ENCODE data around the gene SRSF2. TPM values are rescaled to one million over a fixed set of nuclear protein-coding genes. Genes with fewer than 3 reads are reported as not detected.

Gene SRSF2
- total and polyA plus RNA-seq, 8 donors, result 96.4 to 340 (median 166) TPM

DNA sequence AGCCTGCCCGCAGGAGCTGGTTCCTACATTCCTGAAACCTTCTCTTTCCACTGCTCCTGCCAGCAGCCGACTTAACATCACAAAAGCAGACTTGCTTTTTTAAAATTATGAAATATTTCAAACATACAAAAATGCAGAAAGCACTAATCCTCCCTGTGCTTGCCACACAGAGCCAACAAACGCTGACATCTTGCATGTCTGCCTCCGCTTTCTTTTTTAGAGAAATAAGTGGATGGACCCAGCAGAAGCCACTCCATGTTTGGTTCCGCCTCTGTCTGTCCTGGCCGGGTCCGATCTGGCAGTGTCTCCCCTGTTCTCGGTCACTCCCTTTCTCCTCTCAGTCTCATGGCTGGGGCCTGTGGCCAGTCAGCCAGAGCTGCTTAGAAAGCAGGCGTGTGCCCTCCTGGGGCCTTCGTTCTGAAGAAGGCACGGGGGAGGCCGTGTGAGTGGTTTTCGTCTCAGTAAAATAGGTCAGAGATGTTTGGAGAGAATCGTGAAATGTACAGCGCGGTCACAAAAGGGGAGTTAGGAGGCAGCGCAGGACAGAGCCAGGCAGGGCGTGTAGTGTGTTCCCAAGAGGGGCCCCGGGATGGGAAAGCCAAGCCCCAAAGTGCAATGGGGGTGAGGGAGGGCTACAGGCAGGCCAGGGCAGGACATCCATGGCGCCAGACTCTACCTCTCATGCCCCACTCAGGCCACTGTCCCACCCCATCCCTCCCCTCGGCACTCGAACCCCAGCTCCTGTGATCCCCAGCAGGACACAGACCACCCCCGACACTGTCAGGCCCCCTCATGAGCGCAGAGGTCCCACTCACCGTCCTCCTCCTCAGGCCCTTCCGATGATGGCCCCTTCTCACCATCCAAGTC is 49.6 kb downstream of the SRSF2 start:
- peak in 1 of 2 donors; percentile 64 for DNase-seq
- no peaks in the 10 kb centered on the region for H3K9me3 ChIP-seq
- WGBS, 5 donors, result 67 to 81% (median 75%) methylated on average over 23 to 26 of the region's 26 CpGs
- peaks cover 18 to 90% (median 53%) of the 10 kb centered on the region in 4 donors for H3K4me1 ChIP-seq
- no peak for TF ChIP-seq EP300 (IDR thresholded peaks at IDR 0.05)
- peak in 1 of 3 donors; percentile 25 for TF ChIP-seq POLR2AphosphoS5 (IDR thresholded peaks at IDR 0.05)
- no peak overlapping the region for H3K4me3 ChIP-seq
- H3K27me3 ChIP-seq, result no peaks in the 10 kb centered on the region
- peak overlapping the region; percentile 33 to 89 (median 79) for H3K27ac ChIP-seq
- intact Hi-C loops (cut with DNase I; ENCODE audit: low total_unique reads), result no loop called here
- peaks cover 0 to 30% (median 15%) of the 10 kb centered on the region in 4 donors for H3K36me3 ChIP-seq

DNA sequence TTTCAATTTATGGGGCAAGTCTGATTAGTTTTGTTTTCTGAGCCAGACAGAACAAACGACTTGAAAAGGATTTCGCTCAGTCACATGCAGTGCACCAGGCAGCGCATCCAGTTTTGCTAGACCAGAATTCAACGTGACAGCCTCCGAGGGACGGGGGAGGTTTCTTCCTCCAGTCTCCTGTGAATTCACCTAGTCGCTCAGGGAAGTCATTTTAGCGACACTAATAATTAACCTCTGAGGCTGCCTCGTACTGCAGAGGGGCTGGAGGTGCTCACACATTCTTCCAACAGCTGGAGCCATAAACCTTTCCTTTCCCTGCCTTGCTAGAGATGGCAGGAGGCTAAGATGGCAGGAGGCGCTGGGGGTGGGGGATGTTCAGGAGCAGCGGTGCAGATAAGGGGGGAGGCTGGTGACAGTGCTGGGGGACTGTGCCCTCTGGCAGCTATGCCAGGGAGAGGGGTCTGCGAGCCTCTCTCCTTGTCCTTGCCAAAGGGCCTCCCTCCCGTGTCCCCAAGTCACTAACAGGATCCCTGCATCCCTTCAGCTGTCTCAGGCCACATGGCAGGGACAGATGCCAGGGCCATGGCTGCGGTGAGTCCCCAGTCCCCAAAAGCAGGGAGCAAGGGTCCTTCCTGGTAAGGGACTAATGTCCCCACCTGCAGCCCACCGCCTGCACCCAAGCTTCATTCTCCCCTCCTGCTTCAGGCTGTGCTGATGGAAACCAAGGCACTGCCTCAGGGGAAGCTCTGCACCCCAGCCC is 50.4 kb downstream of the SRSF2 start:
- no peaks in the 10 kb centered on the region for H3K9me3 ChIP-seq
- H3K4me3 ChIP-seq, result no peak overlapping the region
- WGBS, 5 donors, result 69 to 80% (median 75%) methylated on average over 15 of the region's 15 CpGs
- TF ChIP-seq POLR2A (IDR thresholded peaks at IDR 0.05) (no peak), POLR2AphosphoS5 (IDR thresholded peaks at IDR 0.05) (no peak), EP300 (IDR thresholded peaks at IDR 0.05) (no peak)
- TF ChIP-seq, protein P1, sequence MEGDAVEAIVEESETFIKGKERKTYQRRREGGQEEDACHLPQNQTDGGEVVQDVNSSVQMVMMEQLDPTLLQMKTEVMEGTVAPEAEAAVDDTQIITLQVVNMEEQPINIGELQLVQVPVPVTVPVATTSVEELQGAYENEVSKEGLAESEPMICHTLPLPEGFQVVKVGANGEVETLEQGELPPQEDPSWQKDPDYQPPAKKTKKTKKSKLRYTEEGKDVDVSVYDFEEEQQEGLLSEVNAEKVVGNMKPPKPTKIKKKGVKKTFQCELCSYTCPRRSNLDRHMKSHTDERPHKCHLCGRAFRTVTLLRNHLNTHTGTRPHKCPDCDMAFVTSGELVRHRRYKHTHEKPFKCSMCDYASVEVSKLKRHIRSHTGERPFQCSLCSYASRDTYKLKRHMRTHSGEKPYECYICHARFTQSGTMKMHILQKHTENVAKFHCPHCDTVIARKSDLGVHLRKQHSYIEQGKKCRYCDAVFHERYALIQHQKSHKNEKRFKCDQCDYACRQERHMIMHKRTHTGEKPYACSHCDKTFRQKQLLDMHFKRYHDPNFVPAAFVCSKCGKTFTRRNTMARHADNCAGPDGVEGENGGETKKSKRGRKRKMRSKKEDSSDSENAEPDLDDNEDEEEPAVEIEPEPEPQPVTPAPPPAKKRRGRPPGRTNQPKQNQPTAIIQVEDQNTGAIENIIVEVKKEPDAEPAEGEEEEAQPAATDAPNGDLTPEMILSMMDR (IDR thresholded peaks at IDR 0.05), result no peak
- H3K27ac ChIP-seq, result peak overlapping the region in 4 of 5 donors; percentile 71 to 89 (median 82)
- DNase-seq, result peak in 1 of 2 donors; percentile 50
- H3K4me1 ChIP-seq, result peaks cover 25 to 93% (median 58%) of the 10 kb centered on the region in 4 donors
- no peaks in the 10 kb centered on the region for H3K27me3 ChIP-seq
- intact Hi-C loops (cut with DNase I; ENCODE audit: low total_unique reads), result no loop called here
- H3K36me3 ChIP-seq, result peaks cover 0 to 33% (median 16%) of the 10 kb centered on the region in 4 donors

DNA sequence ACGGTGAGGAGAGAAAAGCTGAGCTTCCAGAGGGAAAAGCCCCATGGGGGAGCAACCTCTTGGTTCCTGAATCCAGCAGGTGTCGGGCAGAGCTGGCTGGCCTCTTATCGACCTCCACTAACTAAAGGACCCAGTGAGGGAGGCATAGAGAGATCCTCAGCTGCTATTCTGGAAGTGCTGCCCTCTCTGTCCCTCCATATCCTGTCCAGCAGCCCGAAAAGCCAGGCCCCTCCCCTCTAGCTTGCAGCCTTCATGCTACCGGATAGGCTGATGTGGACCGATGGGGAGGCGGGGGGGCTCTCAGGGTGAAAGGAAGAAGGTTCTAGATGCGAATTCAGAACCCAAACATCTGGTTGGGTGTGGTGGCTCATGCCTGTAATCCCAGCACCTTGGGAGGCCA is 51.3 kb downstream of the SRSF2 start:
- intact Hi-C loops (cut with DNase I; ENCODE audit: low total_unique reads), result no loop called here
- no peak for TF ChIP-seq POLR2AphosphoS5 (IDR thresholded peaks at IDR 0.05)
- TF ChIP-seq POLR2A (IDR thresholded peaks at IDR 0.05), result no peak
- no peak for TF ChIP-seq EP300 (IDR thresholded peaks at IDR 0.05)
- TF ChIP-seq, protein P1 (IDR thresholded peaks at IDR 0.05), result no peak
- no peaks in the 10 kb centered on the region for H3K27me3 ChIP-seq
- no peak overlapping the region for H3K4me3 ChIP-seq
- peaks cover 28 to 93% (median 58%) of the 10 kb centered on the region in 4 donors for H3K4me1 ChIP-seq
- WGBS, 5 donors, result 72 to 86% (median 81%) methylated on average over 8 of the region's 8 CpGs
- no peaks in the 10 kb centered on the region for H3K9me3 ChIP-seq
- H3K27ac ChIP-seq, result peak overlapping the region in 3 of 5 donors; percentile 15 to 89 (median 84)
- DNase-seq, result no peak
- H3K36me3 ChIP-seq, result peaks cover 0 to 36% (median 16%) of the 10 kb centered on the region in 4 donors

DNA sequence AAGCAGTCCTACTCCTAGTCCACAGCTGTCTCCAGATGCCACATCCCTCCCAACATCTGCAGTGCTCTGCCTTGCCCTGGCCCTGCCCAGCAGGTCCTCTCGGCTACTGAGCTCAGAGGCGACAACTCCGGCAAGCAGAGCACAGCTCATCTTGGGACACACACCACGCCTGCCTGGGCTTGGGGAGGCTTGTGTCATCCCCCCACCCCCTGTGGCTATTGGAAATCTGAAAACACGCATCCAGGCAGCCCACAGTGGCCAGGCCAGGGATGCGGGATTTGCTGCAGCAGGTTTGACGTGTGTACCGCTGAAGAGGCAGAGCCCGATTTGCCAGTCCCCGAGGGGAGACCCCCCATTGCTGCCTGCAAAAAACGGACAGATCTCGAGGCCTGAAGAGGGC is 51.8 kb downstream of the SRSF2 start:
- Histone ChIP-seq H3K36me3 (peaks cover 0 to 40% (median 19%) of the 10 kb centered on the region in 4 donors), H3K4me1 (peaks cover 28 to 94% (median 59%) of the 10 kb centered on the region in 4 donors), H3K9me3 (no peaks in the 10 kb centered on the region), H3K4me3 (no peak overlapping the region), H3K27ac (peak overlapping the region in 3 of 5 donors; percentile 15 to 89 (median 28)), H3K27me3 (no peaks in the 10 kb centered on the region)
- 82 to 93% (median 88%) methylated on average over 12 of the region's 12 CpGs for WGBS, 5 donors
- intact Hi-C loops (cut with DNase I; ENCODE audit: low total_unique reads), result no loop called here
- DNase-seq, result no peak
- TF ChIP-seq, protein P1 (IDR thresholded peaks at IDR 0.05), result no peak
- TF ChIP-seq POLR2A (IDR thresholded peaks at IDR 0.05), result no peak
- TF ChIP-seq POLR2AphosphoS5 (IDR thresholded peaks at IDR 0.05), result no peak
- no peak for TF ChIP-seq EP300 (IDR thresholded peaks at IDR 0.05)

Measured in stomach (tissue), 9 donors.